ENCODE data around the gene ETV6. TPM values are rescaled to one million over a fixed set of nuclear protein-coding genes. Genes with fewer than 3 reads are reported as not detected.

Gene ETV6
- polyA plus RNA-seq, 3 donors, result 6.8 to 45.1 (median 11.7) TPM

DNA sequence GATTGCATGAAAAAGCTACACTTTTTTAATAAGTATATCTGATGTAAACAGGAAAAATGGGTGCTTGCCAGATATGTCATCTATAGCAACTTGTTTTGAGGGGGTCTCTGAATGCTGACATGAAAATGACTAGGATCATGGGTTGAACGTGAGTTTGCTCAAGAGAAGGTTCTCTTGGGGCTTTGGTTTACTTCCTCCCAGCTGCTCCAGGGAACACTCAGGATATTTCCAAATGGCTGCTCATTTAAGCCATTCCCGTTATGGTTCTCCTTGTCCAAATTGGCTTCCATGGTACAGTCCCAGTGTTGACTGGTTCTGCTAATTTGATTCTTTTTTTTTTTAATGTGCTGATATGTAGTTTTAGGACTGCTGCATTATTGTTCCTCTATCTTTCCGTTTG lies 118.3 kb downstream of the ETV6 start:
- Histone ChIP-seq H3K4me2 (replicated peaks; ENCODE audit: extremely low read depth, low read length, poor library complexity, severe bottlenecking) (no peak overlapping the region), H3K4me1 (ENCODE audit: control insufficient read depth in 1 of 2, insufficient read depth in 2 of 2, low read length in 2 of 2) (peaks cover 86 to 95% of the 10 kb centered on the region in 2 donors), H3K36me3 (replicated peaks in 1 of 2; ENCODE audit: control insufficient read depth in 1 of 2, insufficient read depth in 2 of 2, low read length in 2 of 2) (peaks cover 0 to 11% of the 10 kb centered on the region in 2 donors), H3K4me3 (replicated peaks in 1 of 3; ENCODE audit: low read depth in 2 of 3, low read length in 3 of 3) (no peak overlapping the region), H3K27me3 (ENCODE audit: control insufficient read depth in 2 of 2, insufficient read depth in 2 of 2, low read length in 2 of 2) (no peaks in the 10 kb centered on the region), H3K79me2 (ENCODE audit: insufficient read depth, low read length) (peaks cover 99% of the 10 kb centered on the region), H3K9ac (ENCODE audit: insufficient read depth, low read length, poor library complexity, severe bottlenecking) (no peak overlapping the region), H4K20me1 (ENCODE audit: insufficient read depth, low read length) (peaks cover 6% of the 10 kb centered on the region), H2AFZ (ENCODE audit: insufficient read depth, low read depth, low read length, poor library complexity, severe bottlenecking) (no peak overlapping the region), H3K9me3 (replicated peaks in 1 of 2; ENCODE audit: control insufficient read depth in 1 of 2, insufficient read depth in 1 of 2, low read length in 2 of 2) (no peaks in the 10 kb centered on the region), H3K27ac (ENCODE audit: low read depth in 1 of 2, low read length in 2 of 2) (peak overlapping the region in 1 of 2 donors; percentile 97)
- Mint-ChIP-seq H3K36me3 (peaks cover 39 to 50% of the 10 kb centered on the region in 2 donors), H3K4me3 (no peak overlapping the region), H3K27me3 (ENCODE audit: low read depth in 3 of 3) (no peaks in the 10 kb centered on the region), H3K27ac (peak overlapping the region; percentile 99 to 100 (median 99)), H3K4me1 (peaks cover 93% of the 10 kb centered on the region), H3K9me3 (no peaks in the 10 kb centered on the region)
- intact Hi-C loops (cut with micrococcal nuclease), result loop anchor here in 1 of 2 donors (5.0 kb wide), 3 partner anchors 35 to 115 kb away; no protein-coding TSS in a partner anchor
- DNase-seq, result peak in 1 of 3 donors; percentile 36
- TF ChIP-seq, protein P1, sequence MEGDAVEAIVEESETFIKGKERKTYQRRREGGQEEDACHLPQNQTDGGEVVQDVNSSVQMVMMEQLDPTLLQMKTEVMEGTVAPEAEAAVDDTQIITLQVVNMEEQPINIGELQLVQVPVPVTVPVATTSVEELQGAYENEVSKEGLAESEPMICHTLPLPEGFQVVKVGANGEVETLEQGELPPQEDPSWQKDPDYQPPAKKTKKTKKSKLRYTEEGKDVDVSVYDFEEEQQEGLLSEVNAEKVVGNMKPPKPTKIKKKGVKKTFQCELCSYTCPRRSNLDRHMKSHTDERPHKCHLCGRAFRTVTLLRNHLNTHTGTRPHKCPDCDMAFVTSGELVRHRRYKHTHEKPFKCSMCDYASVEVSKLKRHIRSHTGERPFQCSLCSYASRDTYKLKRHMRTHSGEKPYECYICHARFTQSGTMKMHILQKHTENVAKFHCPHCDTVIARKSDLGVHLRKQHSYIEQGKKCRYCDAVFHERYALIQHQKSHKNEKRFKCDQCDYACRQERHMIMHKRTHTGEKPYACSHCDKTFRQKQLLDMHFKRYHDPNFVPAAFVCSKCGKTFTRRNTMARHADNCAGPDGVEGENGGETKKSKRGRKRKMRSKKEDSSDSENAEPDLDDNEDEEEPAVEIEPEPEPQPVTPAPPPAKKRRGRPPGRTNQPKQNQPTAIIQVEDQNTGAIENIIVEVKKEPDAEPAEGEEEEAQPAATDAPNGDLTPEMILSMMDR (IDR thresholded peaks at IDR 0.05), result no peak
- WGBS (ENCODE audit: insufficient coverage), result 0% methylated on average over 1 of the region's 3 CpGs

DNA sequence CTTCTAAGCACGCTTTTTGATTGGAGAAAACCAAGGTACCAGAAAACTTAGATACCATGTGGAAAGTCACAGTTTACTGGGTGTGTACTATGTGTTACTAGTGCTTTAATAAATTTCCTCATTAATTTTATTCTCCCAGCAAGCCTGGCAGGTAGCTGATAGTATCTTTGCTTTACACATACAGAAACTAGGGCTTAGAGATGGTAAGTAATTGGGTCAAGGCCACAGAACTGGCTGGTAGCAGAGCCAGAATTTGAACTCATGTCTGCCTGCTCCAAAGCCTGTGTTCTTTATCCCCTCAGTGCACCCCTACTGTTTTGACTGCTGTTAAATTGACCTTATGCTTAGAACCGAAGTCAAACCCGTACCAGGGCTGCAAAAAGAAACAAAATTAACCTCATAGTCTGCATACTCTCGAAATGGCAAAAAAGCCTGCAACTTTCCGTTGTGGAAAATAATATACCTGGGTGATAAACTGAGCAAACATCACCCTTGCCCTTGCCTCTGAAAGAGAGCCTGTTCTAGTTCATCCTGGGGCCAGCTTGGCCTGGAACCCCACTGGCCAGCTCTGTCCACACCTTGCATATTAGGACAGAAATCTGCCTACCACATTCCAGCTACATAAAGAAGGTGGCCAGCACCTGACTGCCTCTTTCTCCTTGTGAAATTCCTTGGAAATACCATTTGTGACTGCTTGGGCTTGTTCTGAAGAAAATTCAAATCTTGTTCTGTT lies 118.9 kb downstream of the ETV6 start:
- Histone ChIP-seq H3K4me1 (ENCODE audit: control insufficient read depth in 1 of 2, insufficient read depth in 2 of 2, low read length in 2 of 2) (peaks cover 84 to 91% of the 10 kb centered on the region in 2 donors), H3K27me3 (ENCODE audit: control insufficient read depth in 2 of 2, insufficient read depth in 2 of 2, low read length in 2 of 2) (no peaks in the 10 kb centered on the region), H3K79me2 (ENCODE audit: insufficient read depth, low read length) (peaks cover 96% of the 10 kb centered on the region), H3K4me2 (replicated peaks; ENCODE audit: extremely low read depth, low read length, poor library complexity, severe bottlenecking) (no peak overlapping the region), H3K9ac (ENCODE audit: insufficient read depth, low read length, poor library complexity, severe bottlenecking) (no peak overlapping the region), H3K27ac (ENCODE audit: low read depth in 1 of 2, low read length in 2 of 2) (peak overlapping the region in 1 of 2 donors; percentile 97), H3K4me3 (replicated peaks in 1 of 3; ENCODE audit: low read depth in 2 of 3, low read length in 3 of 3) (no peak overlapping the region), H2AFZ (ENCODE audit: insufficient read depth, low read depth, low read length, poor library complexity, severe bottlenecking) (no peak overlapping the region), H3K9me3 (replicated peaks in 1 of 2; ENCODE audit: control insufficient read depth in 1 of 2, insufficient read depth in 1 of 2, low read length in 2 of 2) (no peaks in the 10 kb centered on the region), H4K20me1 (ENCODE audit: insufficient read depth, low read length) (peaks cover 6% of the 10 kb centered on the region), H3K36me3 (replicated peaks in 1 of 2; ENCODE audit: control insufficient read depth in 1 of 2, insufficient read depth in 2 of 2, low read length in 2 of 2) (peaks cover 0 to 11% of the 10 kb centered on the region in 2 donors)
- DNase-seq, result no peak
- Mint-ChIP-seq H3K9me3 (no peaks in the 10 kb centered on the region), H3K36me3 (peaks cover 37 to 50% of the 10 kb centered on the region in 2 donors), H3K4me1 (peaks cover 92% of the 10 kb centered on the region), H3K27me3 (ENCODE audit: low read depth in 3 of 3) (no peaks in the 10 kb centered on the region), H3K27ac (peak overlapping the region in 4 of 7 donors; percentile 64 to 100 (median 99)), H3K4me3 (no peak overlapping the region)
- 93% methylated on average over 3 of the region's 5 CpGs for WGBS (ENCODE audit: insufficient coverage)
- intact Hi-C loops (cut with micrococcal nuclease), result loop anchor here in 1 of 2 donors (5.0 kb wide), 3 partner anchors 34 to 116 kb away; no protein-coding TSS in a partner anchor
- TF ChIP-seq, protein P1 (IDR thresholded peaks at IDR 0.05), result no peak

Data from CD14-positive monocyte (primary cell).